Thyroid gland (tissue), 4 donors: ENCODE measurements around the gene CAPN10.

Experiments used
- POLR2A ChIP-seq, 2 donors: fragments of 450-650 bp; IDR thresholded peaks; one replicate each; pipeline ENCODE4 v1.6.1; 2017; ENCODE audit warnings: antibody characterized with exemption in 2 of 2, mild to moderate bottlenecking in 2 of 2, moderate library complexity in 1 of 2
- TF ChIP-seq, protein P1 (sequence below), 6 experiments: fragments of 200-600 bp in 3 of 6; fragments of 450-650 bp in 3 of 6; sonication (generic) in 3 of 6; IDR thresholded peaks; one replicate each; pipeline ENCODE4 v1.5.1; 2016 to 2019; ENCODE audit warnings: antibody characterized with exemption in 6 of 6, mild to moderate bottlenecking in 2 of 6, inconsistent platforms in 1 of 6, moderate library complexity in 1 of 6

GRCh38 chr2:240644859-240645301, 58.3 kb downstream of the CAPN10 start:
- TF ChIP-seq, protein P1, sequence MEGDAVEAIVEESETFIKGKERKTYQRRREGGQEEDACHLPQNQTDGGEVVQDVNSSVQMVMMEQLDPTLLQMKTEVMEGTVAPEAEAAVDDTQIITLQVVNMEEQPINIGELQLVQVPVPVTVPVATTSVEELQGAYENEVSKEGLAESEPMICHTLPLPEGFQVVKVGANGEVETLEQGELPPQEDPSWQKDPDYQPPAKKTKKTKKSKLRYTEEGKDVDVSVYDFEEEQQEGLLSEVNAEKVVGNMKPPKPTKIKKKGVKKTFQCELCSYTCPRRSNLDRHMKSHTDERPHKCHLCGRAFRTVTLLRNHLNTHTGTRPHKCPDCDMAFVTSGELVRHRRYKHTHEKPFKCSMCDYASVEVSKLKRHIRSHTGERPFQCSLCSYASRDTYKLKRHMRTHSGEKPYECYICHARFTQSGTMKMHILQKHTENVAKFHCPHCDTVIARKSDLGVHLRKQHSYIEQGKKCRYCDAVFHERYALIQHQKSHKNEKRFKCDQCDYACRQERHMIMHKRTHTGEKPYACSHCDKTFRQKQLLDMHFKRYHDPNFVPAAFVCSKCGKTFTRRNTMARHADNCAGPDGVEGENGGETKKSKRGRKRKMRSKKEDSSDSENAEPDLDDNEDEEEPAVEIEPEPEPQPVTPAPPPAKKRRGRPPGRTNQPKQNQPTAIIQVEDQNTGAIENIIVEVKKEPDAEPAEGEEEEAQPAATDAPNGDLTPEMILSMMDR (IDR thresholded peaks at IDR 0.05): no peak
- TF ChIP-seq POLR2A (IDR thresholded peaks at IDR 0.05): no peak
